ENCODE measurements around the gene XYLT1.
"Not testable (repeated sequence)": the region's sequence is repeated elsewhere in the genome, so short reads cannot be mapped to it uniquely, and the experiment has no call there.

XYLT1 gene, protein sequence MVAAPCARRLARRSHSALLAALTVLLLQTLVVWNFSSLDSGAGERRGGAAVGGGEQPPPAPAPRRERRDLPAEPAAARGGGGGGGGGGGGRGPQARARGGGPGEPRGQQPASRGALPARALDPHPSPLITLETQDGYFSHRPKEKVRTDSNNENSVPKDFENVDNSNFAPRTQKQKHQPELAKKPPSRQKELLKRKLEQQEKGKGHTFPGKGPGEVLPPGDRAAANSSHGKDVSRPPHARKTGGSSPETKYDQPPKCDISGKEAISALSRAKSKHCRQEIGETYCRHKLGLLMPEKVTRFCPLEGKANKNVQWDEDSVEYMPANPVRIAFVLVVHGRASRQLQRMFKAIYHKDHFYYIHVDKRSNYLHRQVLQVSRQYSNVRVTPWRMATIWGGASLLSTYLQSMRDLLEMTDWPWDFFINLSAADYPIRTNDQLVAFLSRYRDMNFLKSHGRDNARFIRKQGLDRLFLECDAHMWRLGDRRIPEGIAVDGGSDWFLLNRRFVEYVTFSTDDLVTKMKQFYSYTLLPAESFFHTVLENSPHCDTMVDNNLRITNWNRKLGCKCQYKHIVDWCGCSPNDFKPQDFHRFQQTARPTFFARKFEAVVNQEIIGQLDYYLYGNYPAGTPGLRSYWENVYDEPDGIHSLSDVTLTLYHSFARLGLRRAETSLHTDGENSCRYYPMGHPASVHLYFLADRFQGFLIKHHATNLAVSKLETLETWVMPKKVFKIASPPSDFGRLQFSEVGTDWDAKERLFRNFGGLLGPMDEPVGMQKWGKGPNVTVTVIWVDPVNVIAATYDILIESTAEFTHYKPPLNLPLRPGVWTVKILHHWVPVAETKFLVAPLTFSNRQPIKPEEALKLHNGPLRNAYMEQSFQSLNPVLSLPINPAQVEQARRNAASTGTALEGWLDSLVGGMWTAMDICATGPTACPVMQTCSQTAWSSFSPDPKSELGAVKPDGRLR

DNA sequence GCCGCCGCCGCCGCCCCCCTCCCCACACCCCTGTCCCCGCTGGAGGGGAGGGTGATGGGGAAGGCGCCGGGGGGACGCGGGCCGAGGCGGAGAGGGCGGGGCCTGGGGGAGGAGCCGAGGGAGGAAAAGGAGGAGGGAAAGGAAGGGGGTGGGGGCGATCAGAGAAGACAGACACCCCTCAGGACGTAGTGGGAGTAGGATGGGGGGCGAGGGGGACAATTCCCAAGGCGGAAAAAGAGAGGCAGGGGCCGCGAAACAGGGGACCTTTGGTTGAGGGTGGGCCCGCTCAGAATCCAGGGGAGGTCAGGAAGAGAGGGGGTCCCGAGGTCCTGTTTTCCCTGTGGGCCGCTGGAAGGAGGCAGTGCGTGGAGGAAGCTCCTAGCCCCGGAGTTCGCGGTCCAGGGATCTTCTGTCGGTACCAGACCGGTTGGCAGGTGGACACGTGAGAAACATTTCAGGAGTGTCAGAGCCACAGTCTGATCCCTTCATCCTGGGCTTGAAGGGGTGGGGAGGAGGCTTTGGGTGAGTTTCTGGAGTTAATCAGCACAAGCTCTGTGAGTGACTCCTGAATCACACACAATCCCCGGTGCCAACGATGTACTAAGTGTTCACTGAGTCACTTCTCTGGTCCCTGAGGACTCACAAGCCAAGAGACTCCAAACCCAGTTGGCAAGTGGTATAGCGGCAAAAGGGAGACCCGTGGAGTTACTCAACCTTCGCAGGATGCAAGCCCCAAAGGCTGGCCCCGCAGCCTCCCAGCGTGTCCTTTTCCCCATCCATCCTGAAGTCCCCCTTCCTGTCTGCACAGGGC, at the start of gene XYLT1:
TSS of gene XYLT1 (minus strand) at position 53 of the 811 bp plus-strand sequence. CDS start 164 bp downstream, outside the sequence.
- DNase-seq: no peak

- no peak for DNase-seq
Measured at GRCh38 chr16:17520111-17520510, 49.4 kb upstream of the XYLT1 start.

DNA sequence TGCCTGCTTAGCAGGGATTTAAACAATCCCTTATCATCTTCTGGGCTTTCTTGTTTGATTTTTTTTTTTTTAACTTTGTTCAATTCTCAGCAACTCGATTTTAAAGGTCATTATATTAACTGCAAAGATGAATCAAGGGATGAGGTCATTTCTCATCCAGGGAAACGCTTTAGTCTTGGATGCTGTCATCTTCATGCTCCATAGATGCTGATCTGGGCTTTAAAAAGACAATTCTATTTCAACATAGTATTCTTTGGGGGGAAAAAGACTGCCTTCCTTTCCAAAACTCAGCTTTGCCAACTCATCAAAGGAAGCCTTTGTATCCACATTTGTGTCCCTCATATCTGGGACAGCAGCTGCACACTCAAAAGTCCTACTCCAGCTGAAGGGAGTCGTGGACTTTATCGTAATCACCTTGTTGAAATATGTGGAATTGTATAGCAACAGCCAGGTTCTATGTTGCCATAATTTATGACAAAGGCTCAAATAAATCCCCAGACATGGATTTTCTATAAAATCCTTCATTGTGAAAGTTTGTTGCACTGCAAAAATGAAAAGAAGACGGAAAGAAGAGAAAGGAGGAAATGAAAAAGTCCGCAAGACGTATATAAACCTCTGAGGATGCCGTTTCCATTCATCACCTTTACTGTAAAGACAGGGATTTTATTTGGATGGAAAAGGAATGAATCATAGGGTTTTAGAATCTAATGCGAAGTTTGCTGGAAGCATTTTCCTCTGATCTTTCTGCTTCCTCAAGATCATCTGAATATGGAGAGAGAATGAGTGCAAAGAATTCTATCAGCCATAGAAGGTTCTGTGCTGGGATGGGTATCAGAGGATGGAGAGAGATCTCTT, 48.6 kb upstream of the XYLT1 start:
- DNase-seq: no peak

DNA sequence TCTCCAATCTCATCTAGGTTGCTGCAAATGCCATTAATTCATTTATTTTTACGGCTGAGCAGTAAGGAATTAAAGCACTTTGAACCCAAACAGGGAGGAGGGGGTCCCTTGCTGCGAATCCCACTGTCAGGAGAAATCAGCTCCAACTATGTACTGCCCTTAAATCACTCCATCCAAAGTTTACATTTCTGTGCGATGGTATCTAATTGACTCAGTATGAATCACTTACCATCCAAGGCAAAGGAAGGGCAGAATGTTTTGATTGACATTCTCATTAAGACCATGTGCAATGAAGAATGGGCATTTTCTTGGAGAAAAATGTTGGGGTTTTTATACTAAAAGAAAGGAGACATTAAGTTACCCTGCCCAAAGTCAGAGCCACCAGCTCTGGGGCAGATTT, 47.7 kb upstream of the XYLT1 start:
- no peak for DNase-seq

DNA sequence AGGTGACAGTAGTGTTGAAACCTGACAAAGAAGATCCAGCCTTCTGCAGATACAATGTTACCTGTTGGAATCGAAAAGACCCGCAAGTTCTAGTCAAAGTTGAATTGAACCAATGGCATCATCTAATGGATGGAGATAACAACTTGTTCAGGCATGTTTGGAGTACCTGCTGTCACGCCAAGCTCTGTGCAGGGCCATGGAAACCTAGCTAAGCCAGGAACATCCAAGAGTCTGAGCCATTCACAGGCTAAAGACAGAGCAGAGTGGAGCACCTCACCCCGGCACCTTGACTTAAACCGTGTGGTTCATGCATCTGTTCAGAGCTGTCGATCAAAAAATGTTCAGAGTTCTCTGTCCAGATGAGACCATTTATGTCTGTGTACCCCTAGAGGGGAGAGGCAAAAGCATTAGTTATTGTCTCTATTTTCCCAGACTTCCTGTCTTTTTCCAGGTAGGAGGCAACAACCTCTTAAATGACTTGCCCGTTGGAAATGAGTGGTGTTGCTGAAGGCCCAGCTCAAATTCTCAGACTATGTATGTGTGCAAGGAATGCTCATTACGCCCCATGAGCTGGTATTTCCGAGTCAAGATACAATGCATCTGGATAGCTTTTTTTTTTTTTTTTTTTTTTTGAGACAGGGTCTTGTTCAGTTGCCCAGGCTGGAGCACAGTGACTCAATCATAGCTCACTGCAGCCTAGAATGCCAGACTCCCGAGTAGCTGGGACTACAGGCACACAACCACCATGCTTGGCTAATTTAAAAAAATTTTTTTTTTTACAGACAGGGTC, 44.9 kb upstream of the XYLT1 start:
- DNase-seq: no peak

- DNase-seq: no peak
Measured at GRCh38 chr16:17512636-17513220, 42.0 kb upstream of the XYLT1 start.

DNA sequence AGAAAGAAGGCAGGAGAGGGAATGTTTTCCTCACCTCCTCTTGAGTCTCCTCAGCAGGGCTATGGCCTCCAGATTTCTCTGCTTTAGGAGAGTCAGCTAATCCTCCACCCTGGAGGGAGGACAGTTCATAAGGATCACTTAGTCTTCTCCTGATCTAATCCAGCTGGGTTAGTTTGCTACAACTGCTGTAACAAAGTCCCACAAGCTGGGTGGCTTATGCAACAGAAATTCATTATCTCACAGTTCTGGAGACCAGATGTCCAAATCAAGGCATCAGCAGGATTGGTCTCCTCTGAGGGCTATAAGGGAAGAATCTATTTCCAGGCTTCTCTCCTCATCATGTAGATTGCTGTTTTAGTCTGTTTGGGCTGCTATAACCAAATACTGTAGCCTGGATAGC, 40.6 kb upstream of the XYLT1 start:
- no peak for DNase-seq

DNA sequence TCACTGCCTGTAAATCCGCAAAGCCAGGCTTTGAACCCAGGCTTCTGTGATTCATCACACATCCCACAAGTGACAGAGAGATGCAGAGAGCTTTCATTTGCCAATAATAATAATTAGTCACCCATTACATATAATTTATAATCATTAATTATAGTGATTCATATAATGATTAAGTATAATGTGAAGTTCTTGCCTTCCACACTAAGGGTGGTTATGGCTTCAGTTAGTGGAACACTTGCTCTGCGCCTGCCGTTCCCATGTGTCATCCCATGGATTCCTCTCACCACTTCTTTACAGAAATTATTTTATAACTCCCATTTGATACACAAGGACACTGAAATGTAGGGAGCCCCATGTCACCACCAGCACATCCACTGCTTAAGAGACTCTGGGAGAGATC, 39.8 kb upstream of the XYLT1 start:
- no peak for DNase-seq

GRCh38 chr16:17509194-17509593, 38.4 kb upstream of the XYLT1 start:
- DNase-seq: no peak

GRCh38 chr16:17508303-17508702, 37.5 kb upstream of the XYLT1 start:
- no peak for DNase-seq

GRCh38 chr16:17507516-17507915, 36.8 kb upstream of the XYLT1 start:
- not testable (repeated sequence) for DNase-seq

DNA sequence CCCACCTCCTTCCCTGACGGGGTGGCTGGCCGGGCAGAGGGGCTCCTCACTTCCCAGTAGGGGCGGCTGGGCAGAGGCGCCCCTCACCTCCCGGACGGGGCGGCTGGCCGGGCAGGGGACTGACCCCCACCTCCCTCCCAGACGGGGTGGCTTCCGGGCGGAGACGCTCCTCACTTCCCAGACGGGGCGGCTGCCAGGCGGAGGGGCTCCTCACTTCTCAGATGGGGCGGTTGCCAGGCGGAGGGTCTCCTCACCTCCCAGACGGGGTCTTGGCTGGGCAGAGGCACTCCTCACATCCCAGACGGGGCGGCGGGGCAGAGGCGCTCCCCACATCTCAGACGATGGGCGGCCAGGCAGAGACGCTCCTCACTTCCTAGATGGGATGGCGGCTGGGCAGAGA, 35.1 kb upstream of the XYLT1 start:
- not testable (repeated sequence) for DNase-seq

DNA sequence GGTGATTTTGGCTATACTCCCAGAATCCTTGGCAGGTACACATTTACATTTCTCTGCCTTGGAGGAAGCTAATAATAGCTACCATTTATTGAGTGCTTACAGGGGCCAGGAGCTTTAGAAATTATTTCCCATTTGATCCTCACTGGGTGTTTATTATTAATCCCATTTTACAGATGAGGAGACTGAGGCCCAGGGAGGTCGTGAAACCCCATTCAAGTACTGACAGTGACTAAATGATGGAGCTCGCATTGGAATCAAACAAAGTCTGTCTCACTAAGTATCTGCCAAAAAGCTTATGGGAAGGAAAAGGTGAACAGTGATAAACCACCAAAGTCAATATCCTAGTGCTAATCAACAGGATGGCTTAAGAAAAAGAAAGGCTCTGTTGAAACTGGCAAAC, 33.3 kb upstream of the XYLT1 start:
- DNase-seq: no peak

- DNase-seq: no peak
Measured at GRCh38 chr16:17503331-17503730, 32.6 kb upstream of the XYLT1 start.

DNA sequence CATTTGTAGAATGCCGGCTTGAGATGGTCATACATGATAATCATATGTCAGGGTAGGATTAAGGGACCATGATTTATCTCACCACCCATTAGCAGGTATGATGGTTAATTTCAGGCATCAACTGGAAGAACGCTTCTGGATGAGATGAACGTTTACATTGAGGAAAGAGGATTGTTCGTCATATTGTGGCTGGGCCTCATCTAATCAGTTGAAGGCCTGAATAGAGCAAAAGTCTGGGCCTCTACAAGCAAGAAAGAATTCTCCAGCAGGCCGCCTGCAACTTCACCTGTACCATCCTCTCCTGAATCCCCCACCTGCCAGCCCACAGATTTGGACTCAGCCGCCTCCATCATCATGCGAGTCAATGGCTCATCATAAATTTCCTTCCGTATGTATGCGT, 30.6 kb upstream of the XYLT1 start:
- DNase-seq: no peak

- no peak for DNase-seq
Measured at GRCh38 chr16:17499223-17499902, 28.6 kb upstream of the XYLT1 start.

- DNase-seq: no peak
Measured at GRCh38 chr16:17497648-17498047, 26.9 kb upstream of the XYLT1 start.

DNA sequence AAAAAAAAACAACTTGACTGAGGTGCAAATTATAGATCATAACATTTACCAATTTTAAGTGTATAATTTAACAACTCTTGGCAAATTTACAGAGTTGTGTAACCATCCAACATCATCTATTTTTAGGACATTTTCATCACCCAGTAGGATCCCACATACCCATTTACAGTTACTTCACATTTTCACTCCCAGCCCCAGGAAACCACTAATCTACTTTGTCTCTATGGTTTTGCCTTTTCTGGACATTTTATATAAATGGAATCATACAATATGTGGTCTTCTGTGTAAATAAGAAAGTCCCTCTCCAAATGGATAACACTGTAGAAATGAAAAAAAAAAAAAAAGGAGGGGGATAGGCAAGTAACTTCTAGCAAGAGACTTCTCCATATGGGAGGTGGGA, 26.1 kb upstream of the XYLT1 start:
- DNase-seq: no peak

DNA sequence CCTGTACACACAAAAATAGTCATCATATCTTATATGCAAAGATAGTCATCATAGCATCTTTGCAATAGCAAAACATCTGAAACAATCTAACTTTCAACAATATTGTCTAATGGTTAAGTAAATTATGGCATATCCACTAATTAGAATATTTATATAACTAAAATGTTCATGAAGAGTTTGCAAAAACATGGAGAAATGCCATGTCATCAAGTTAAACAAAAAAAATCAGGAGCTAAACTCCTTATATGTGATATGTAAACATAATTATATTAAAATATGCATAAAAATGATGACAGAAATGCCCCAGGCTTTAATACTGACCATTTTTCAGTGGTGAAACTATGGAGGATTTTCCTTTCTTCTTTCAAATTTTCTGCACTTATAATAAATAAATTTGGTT, 22.3 kb upstream of the XYLT1 start:
- no peak for DNase-seq

DNA sequence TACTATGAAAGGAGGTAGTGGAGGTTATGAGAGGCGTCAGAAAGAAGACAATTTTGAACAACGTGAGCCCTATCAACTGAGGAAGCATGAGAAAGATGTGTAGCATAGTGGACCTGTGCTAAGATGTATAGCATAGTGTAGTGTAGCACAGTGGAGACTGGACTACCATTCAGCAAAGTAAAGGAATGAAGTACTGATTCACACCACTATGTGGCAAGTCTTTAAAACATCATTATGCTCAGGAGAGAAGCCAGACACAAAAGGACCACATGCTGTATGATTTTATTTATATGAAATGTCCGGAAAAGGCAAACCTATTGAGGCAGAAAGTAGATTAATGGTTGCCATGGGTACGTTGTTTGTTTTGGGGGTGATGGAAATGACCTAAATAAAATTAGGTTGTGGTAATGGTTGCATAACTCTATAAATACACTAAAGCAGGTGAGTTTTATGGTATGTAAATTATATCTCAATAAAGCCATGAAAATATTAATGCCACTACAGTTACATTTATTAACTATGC, 20.4 kb upstream of the XYLT1 start:
- no peak for DNase-seq

Data from NCI-H1048 (cell line).